Fibroblast of lung (primary cell): ENCODE measurements around the gene ELK3. TPM values are rescaled to one million over a fixed set of nuclear protein-coding genes. Genes with fewer than 3 reads are reported as not detected.

ENCODE experiments used
- DNase-seq, 2 donors: peaks; one replicate each; pipeline versions ENCODE4 v3.0.0 to v3.0.0-alpha.2; 2010; ENCODE audit warnings: low read depth in 2 of 2
- H2AFZ ChIP-seq: 2 replicates; pipeline ENCODE4 v1.5.1; 2012; ENCODE audit warnings: low read length, control low read depth, inconsistent platforms
- H3K27ac ChIP-seq: 2 replicates; pipeline ENCODE4 v1.5.1; 2011; ENCODE audit warnings: low read length, control low read depth; ENCODE audit not compliant: insufficient read depth
- H3K27me3 ChIP-seq: 2 replicates; pipeline ENCODE4 v1.5.1; 2011; ENCODE audit warnings: mild to moderate bottlenecking, low read length; ENCODE audit not compliant: control insufficient read depth, insufficient read depth
- H3K36me3 ChIP-seq: 2 replicates; pipeline ENCODE4 v1.5.1; 2011; ENCODE audit warnings: low read length; ENCODE audit not compliant: control insufficient read depth, insufficient read depth
- H3K4me1 ChIP-seq: 2 replicates; pipeline ENCODE4 v1.5.1; 2011; ENCODE audit warnings: low read length; ENCODE audit not compliant: control insufficient read depth, insufficient read depth; ENCODE audit errors: extremely low read depth
- H3K4me2 ChIP-seq: 2 replicates; pipeline ENCODE4 v1.5.1; 2011; ENCODE audit warnings: low read length, control low read depth; ENCODE audit not compliant: insufficient read depth; ENCODE audit errors: extremely low read depth
- H3K4me3 ChIP-seq, 4 experiments: fragments of 200-600 bp in 1 of 4; sonication (generic) in 1 of 4; replicated peaks in 1 of 4; 2 replicates each; pipeline ENCODE4 v1.5.1; 2011 to 2016; ENCODE audit warnings: low read length in 4 of 4, low read depth in 3 of 4, mild to moderate bottlenecking in 3 of 4, control low read depth in 2 of 4, inconsistent platforms in 1 of 4, mixed read lengths in 1 of 4; ENCODE audit not compliant: insufficient read depth in 1 of 4; ENCODE audit errors: control extremely low read depth in 1 of 4
- H3K79me2 ChIP-seq: 2 replicates; pipeline ENCODE4 v1.5.1; 2012; ENCODE audit warnings: mild to moderate bottlenecking, low read length, inconsistent platforms; ENCODE audit not compliant: control insufficient read depth, insufficient read depth
- H3K9ac ChIP-seq: 2 replicates; pipeline ENCODE4 v1.5.1; 2011; ENCODE audit warnings: mild to moderate bottlenecking, low read length, control low read depth; ENCODE audit not compliant: insufficient read depth
- H3K9me3 ChIP-seq: 2 replicates; pipeline ENCODE4 v1.5.1; 2012; ENCODE audit warnings: low read depth, low read length; ENCODE audit not compliant: control insufficient read depth, insufficient read depth
- H4K20me1 ChIP-seq: 2 replicates; pipeline ENCODE4 v1.5.1; 2011; ENCODE audit warnings: low read length; ENCODE audit not compliant: control insufficient read depth, insufficient read depth; ENCODE audit errors: extremely low read depth
- CTCF ChIP-seq, 2 donors: IDR thresholded peaks in 1 of 2; conservative IDR thresholded peaks in 1 of 2; 1 replicate in 1 of 2; 2 replicates in 1 of 2; pipeline ENCODE4 v1.5.1; 2011 to 2012; ENCODE audit warnings: low read length in 2 of 2, control low read depth in 1 of 2, inconsistent platforms in 1 of 2, low read depth in 1 of 2, mild to moderate bottlenecking in 1 of 2
- EZH2 ChIP-seq: IDR thresholded peaks from 2 replicates; pipeline ENCODE4 v1.5.1; 2012; ENCODE audit warnings: low read length, control low read depth, mild to moderate bottlenecking; ENCODE audit errors: missing control alignments
- polyA plus RNA-seq, 2 donors: library from polyadenylated mRNA; depleted of rRNA in 1 of 2; stranded (reverse) in 1 of 2; unstranded in 1 of 2; fragments of >200 nt; gene quantifications; 2 replicates each; pipeline ENCODE4 v1.2.1, GENCODE V29; 2011 to 2012; ENCODE audit warnings: missing spikeins in 1 of 2
- total RNA-seq: library from RNA; depleted of rRNA; stranded (reverse); fragments of >200 nt; gene quantifications from 2 replicates; pipeline ENCODE4 v1.2.1, GENCODE V29; 2014

ELK3 gene
- total and polyA plus RNA-seq, 2 donors (not counting 1 experiment from before 2014, with no cell fraction given): 14.7 to 27.9 TPM

- Histone ChIP-seq H3K4me2 (no peak overlapping the region), H2AFZ (no peak overlapping the region), H3K27me3 (no peaks in the 10 kb centered on the region), H3K4me3 (no peak overlapping the region), H3K4me1 (peaks cover 22% of the 10 kb centered on the region), H4K20me1 (no peaks in the 10 kb centered on the region), H3K79me2 (peaks cover 61% of the 10 kb centered on the region), H3K9me3 (no peaks in the 10 kb centered on the region), H3K36me3 (peaks cover 7% of the 10 kb centered on the region), H3K9ac (no peak overlapping the region), H3K27ac (peak overlapping the region; percentile 16)
- no peak for DNase-seq
- TF ChIP-seq CTCF (conservative IDR thresholded peaks at IDR 0.05 in 1 of 2, IDR thresholded peaks at IDR 0.05 in 1 of 2; ENCODE audit: low read depth in 1 of 2, low read length in 2 of 2) (no peak), EZH2 (no peak)
Observed at GRCh38 chr12:96256672-96257361, 62.6 kb downstream of the ELK3 start.

- Histone ChIP-seq H3K9ac (no peak overlapping the region), H3K4me1 (peaks cover 22% of the 10 kb centered on the region), H2AFZ (no peak overlapping the region), H3K79me2 (peaks cover 57% of the 10 kb centered on the region), H3K4me2 (no peak overlapping the region), H3K27ac (peak overlapping the region; percentile 42), H4K20me1 (no peaks in the 10 kb centered on the region), H3K36me3 (peaks cover 7% of the 10 kb centered on the region), H3K9me3 (no peaks in the 10 kb centered on the region), H3K27me3 (no peaks in the 10 kb centered on the region), H3K4me3 (no peak overlapping the region)
- DNase-seq: no peak
- TF ChIP-seq CTCF (conservative IDR thresholded peaks at IDR 0.05 in 1 of 2, IDR thresholded peaks at IDR 0.05 in 1 of 2; ENCODE audit: low read depth in 1 of 2, low read length in 2 of 2) (no peak), EZH2 (no peak)
Observed at GRCh38 chr12:96257550-96258103, 63.5 kb downstream of the ELK3 start.

GRCh38 chr12:96258104-96258961 lies 64.2 kb downstream of the ELK3 start:
- Histone ChIP-seq H3K27me3 (no peaks in the 10 kb centered on the region), H3K27ac (peak overlapping the region; percentile 42), H3K36me3 (peaks cover 7% of the 10 kb centered on the region), H4K20me1 (no peaks in the 10 kb centered on the region), H3K9me3 (no peaks in the 10 kb centered on the region), H2AFZ (no peak overlapping the region), H3K79me2 (peaks cover 55% of the 10 kb centered on the region), H3K4me2 (no peak overlapping the region), H3K4me1 (peaks cover 22% of the 10 kb centered on the region), H3K9ac (no peak overlapping the region), H3K4me3 (no peak overlapping the region)
- peak; percentile 73 to 87 for DNase-seq
- TF ChIP-seq CTCF (conservative IDR thresholded peaks at IDR 0.05 in 1 of 2, IDR thresholded peaks at IDR 0.05 in 1 of 2; ENCODE audit: low read depth in 1 of 2, low read length in 2 of 2): no peak
- TF ChIP-seq EZH2: no peak
